KMS-11 (cell line): ENCODE data around the gene TOM1L1.

Experiments used
- H2AFZ ChIP-seq: fragments of 200-600 bp; sonication (generic); 2 replicates; pipeline ENCODE4 v1.6.1; 2016; ENCODE audit warnings: antibody characterized with exemption, mixed run types, low read depth
- H3K27ac ChIP-seq: fragments of 200-600 bp; sonication (generic); 2 replicates; pipeline ENCODE4 v1.6.1; 2016; ENCODE audit warnings: mild to moderate bottlenecking, mixed run types
- H3K27me3 ChIP-seq: fragments of 200-600 bp; sonication (generic); 2 replicates; pipeline ENCODE4 v1.6.1; 2017; ENCODE audit warnings: mild to moderate bottlenecking, low read depth, mixed run types, moderate library complexity; ENCODE audit not compliant: insufficient read depth
- H3K36me3 ChIP-seq: fragments of 200-600 bp; sonication (generic); 2 replicates; pipeline ENCODE4 v1.6.1; 2017; ENCODE audit warnings: mild to moderate bottlenecking, mixed run types; ENCODE audit not compliant: insufficient read depth
- H3K4me1 ChIP-seq: fragments of 200-600 bp; sonication (generic); 2 replicates; pipeline ENCODE4 v1.6.1; 2016; ENCODE audit warnings: mild to moderate bottlenecking, low read depth, mixed run types; ENCODE audit not compliant: poor library complexity, severe bottlenecking
- H3K4me2 ChIP-seq: fragments of 200-600 bp; sonication (generic); 2 replicates; pipeline ENCODE4 v1.7.0; 2016; ENCODE audit warnings: mild to moderate bottlenecking, mixed run types
- H3K4me3 ChIP-seq: fragments of 200-600 bp; sonication (generic); IDR thresholded peaks from 2 replicates; pipeline ENCODE4 v1.6.1; 2017; ENCODE audit warnings: low read depth, low read length, mixed read lengths; ENCODE audit not compliant: insufficient read depth
- H3K79me2 ChIP-seq: fragments of 200-600 bp; sonication (generic); 2 replicates; pipeline ENCODE4 v1.6.1; 2016; ENCODE audit warnings: low read depth, mixed run types; ENCODE audit not compliant: insufficient read depth
- H3K9ac ChIP-seq: fragments of 200-600 bp; sonication (generic); 2 replicates; pipeline ENCODE4 v1.6.1; 2016; ENCODE audit warnings: mild to moderate bottlenecking, mixed run types
- H4K20me1 ChIP-seq: fragments of 200-600 bp; sonication (generic); 2 replicates; pipeline ENCODE4 v1.6.1; 2016; ENCODE audit warnings: mild to moderate bottlenecking, mixed run types; ENCODE audit not compliant: insufficient read depth
- CTCF ChIP-seq: fragments of 200-600 bp; sonication (generic); conservative IDR thresholded peaks from 2 replicates; pipeline ENCODE4 v1.6.1; 2017; ENCODE audit warnings: low read depth, mild to moderate bottlenecking, antibody characterized with exemption, low read length, moderate library complexity, mixed read lengths

The TOM1L1 gene

GRCh38 chr17:54945671-54946070, 45.0 kb downstream of the TOM1L1 start:
- H4K20me1 ChIP-seq, result no peaks in the 10 kb centered on the region
- peaks cover 33% of the 10 kb centered on the region for H3K4me1 ChIP-seq
- no peak overlapping the region for H3K4me3 ChIP-seq
- H3K36me3 ChIP-seq, result no peaks in the 10 kb centered on the region
- H3K79me2 ChIP-seq, result no peaks in the 10 kb centered on the region
- no peak overlapping the region for H2AFZ ChIP-seq
- H3K27me3 ChIP-seq, result no peaks in the 10 kb centered on the region
- H3K4me2 ChIP-seq, result peak overlapping the region; percentile 43
- H3K9ac ChIP-seq, result no peak overlapping the region
- TF ChIP-seq CTCF, result no peak
- 0 out of 2 replicates have a peak overlapping the region, but pooled peaks have one; percentile 15 for H3K27ac ChIP-seq

DNA sequence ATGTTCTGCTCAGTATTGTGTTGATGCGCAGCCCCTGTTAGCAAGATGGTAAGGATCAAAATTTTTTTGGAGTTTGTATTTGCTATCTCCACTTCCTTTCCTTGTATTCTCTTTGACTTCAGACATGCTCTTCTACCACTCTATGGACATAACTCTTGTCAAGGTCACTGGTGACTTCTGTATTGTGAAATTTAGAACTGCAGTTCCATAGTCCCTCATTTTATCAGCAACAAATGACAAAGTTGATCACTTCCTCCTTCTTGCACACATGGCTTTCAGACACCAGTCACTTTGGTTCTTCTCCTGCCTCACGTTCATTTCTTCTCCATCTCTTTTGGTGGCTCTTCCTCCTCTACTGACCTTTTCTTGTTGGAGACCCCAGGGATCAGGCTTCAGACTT, 46.7 kb downstream of the TOM1L1 start:
- H3K4me1 ChIP-seq, result peaks cover 33% of the 10 kb centered on the region
- H3K79me2 ChIP-seq, result no peaks in the 10 kb centered on the region
- no peak overlapping the region for H3K9ac ChIP-seq
- no peak overlapping the region for H3K27ac ChIP-seq
- H3K4me3 ChIP-seq, result no peak overlapping the region
- no peaks in the 10 kb centered on the region for H4K20me1 ChIP-seq
- no peak overlapping the region for H2AFZ ChIP-seq
- H3K36me3 ChIP-seq, result no peaks in the 10 kb centered on the region
- no peak for TF ChIP-seq CTCF
- H3K4me2 ChIP-seq, result no peak overlapping the region
- no peaks in the 10 kb centered on the region for H3K27me3 ChIP-seq

DNA sequence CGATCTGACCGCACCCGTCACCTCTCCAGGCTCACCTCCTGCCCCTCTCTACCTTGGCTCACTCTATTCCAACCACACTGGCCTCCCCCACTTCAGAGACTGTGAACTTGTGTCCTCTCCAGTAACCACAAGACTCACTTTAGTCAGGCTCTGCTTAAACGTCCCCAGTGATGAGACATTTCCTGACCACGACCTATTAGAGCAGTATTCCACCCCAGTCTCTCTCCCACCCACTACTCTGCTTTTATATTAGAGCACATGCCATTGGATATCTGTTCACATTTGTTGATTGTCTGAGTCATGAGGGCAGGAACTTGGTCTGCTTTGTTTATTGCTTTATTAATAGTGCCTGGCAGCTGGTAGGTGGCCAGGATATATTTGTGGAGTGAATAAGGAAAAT, 47.7 kb downstream of the TOM1L1 start:
- Histone ChIP-seq H3K4me1 (peaks cover 33% of the 10 kb centered on the region), H3K27ac (no peak overlapping the region), H4K20me1 (no peaks in the 10 kb centered on the region), H3K9ac (no peak overlapping the region), H3K27me3 (no peaks in the 10 kb centered on the region), H3K4me3 (no peak overlapping the region), H2AFZ (no peak overlapping the region), H3K36me3 (no peaks in the 10 kb centered on the region), H3K4me2 (no peak overlapping the region), H3K79me2 (no peaks in the 10 kb centered on the region)
- no peak for TF ChIP-seq CTCF

DNA sequence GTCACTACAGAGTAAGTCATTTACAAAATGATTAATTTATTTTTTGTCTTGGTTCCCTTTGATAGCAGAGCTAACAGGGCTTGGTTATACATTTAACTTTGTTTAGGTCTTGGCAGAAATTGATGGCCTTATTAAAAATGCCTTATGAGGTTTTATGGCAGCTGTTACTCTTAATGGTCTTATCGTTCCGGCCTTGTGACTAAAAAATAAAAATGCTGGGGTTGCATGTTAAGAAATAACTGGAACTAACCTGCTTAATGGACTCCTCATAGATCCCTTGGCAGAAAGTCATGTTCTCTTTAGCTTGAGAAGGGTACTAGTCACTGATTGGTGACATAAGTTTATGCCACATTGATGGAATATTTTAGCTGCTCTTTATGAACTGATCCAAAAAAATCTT, 49.5 kb downstream of the TOM1L1 start:
- no peaks in the 10 kb centered on the region for H3K79me2 ChIP-seq
- no peak for TF ChIP-seq CTCF
- H3K36me3 ChIP-seq, result no peaks in the 10 kb centered on the region
- H3K4me1 ChIP-seq, result peaks cover 24% of the 10 kb centered on the region
- no peak overlapping the region for H2AFZ ChIP-seq
- H3K27ac ChIP-seq, result no peak overlapping the region
- no peak overlapping the region for H3K9ac ChIP-seq
- no peak overlapping the region for H3K4me3 ChIP-seq
- H3K27me3 ChIP-seq, result no peaks in the 10 kb centered on the region
- H4K20me1 ChIP-seq, result no peaks in the 10 kb centered on the region
- no peak overlapping the region for H3K4me2 ChIP-seq

DNA sequence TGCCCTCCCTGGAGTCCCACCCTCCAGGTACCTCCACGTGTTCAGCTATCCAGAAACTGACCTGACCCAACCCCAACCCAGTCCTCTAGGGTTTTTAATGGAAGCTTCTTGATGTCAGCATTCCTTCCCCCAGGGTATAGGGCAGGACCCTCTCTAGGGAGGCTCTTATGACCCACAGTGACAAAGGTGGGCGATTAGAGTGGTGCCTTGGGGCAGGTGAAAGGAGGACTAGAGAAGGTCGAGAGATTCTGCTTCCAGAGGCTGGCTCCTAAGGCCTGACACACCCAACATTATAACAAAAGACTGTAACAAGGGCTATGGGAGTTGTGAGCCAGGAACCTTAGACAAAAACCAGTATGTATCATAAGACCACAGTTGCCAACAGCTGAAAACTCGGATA, 50.6 kb downstream of the TOM1L1 start:
- Histone ChIP-seq H3K36me3 (no peaks in the 10 kb centered on the region), H3K79me2 (no peaks in the 10 kb centered on the region), H3K27me3 (no peaks in the 10 kb centered on the region), H3K4me3 (no peak overlapping the region), H3K9ac (no peak overlapping the region), H2AFZ (no peak overlapping the region), H3K27ac (no peak overlapping the region), H3K4me2 (no peak overlapping the region), H4K20me1 (no peaks in the 10 kb centered on the region), H3K4me1 (peaks cover 13% of the 10 kb centered on the region)
- TF ChIP-seq CTCF, result no peak
